H9 (cell line): ENCODE data around the gene SRGAP2C. TPM values are rescaled to one million over a fixed set of nuclear protein-coding genes. Genes with fewer than 3 reads are reported as not detected.
"Not testable (repeated sequence)": the region's sequence is repeated elsewhere in the genome, so short reads cannot be mapped to it uniquely, and the experiment has no call there.

Experiments used
- DNase-seq: peaks from one replicate; pipeline ENCODE4 v3.0.0-alpha.2; 2017
- H2AFZ ChIP-seq: one replicate; pipeline ENCODE4 v1.6.1; 2013; ENCODE audit warnings: mild to moderate bottlenecking, low read length, control low read depth, moderate library complexity
- H2AK5ac ChIP-seq: 2 replicates; pipeline ENCODE4 v1.6.1; 2013; ENCODE audit warnings: low read length, control low read depth, mixed read lengths; ENCODE audit not compliant: insufficient read length
- H2BK120ac ChIP-seq: one replicate; pipeline ENCODE4 v1.6.1; 2013; ENCODE audit warnings: low read depth, mild to moderate bottlenecking, low read length, control low read depth, inconsistent platforms; ENCODE audit not compliant: poor library complexity, severe bottlenecking
- H2BK12ac ChIP-seq: 2 replicates; pipeline ENCODE4 v1.6.1; 2013; ENCODE audit warnings: low read length, control low read depth, mixed read lengths, low read depth; ENCODE audit not compliant: insufficient read length
- H2BK15ac ChIP-seq: 2 replicates; pipeline ENCODE4 v1.6.1; 2013; ENCODE audit warnings: low read depth, low read length, control low read depth
- H2BK20ac ChIP-seq: one replicate; pipeline ENCODE4 v1.6.1; 2013; ENCODE audit warnings: low read depth, mild to moderate bottlenecking, low read length, control low read depth, inconsistent platforms; ENCODE audit not compliant: poor library complexity, severe bottlenecking
- H2BK5ac ChIP-seq: 2 replicates; pipeline ENCODE4 v1.6.1; 2013; ENCODE audit warnings: low read length, control low read depth, mixed read lengths; ENCODE audit not compliant: insufficient read length
- H3K14ac ChIP-seq: 2 replicates; pipeline ENCODE4 v1.6.1; 2013; ENCODE audit warnings: low read length, control low read depth; ENCODE audit not compliant: insufficient read depth
- H3K18ac ChIP-seq: 2 replicates; pipeline ENCODE4 v1.6.1; 2013; ENCODE audit warnings: low read depth, mild to moderate bottlenecking, mixed read lengths, low read length, control low read depth; ENCODE audit not compliant: insufficient read length
- H3K23ac ChIP-seq: 2 replicates; pipeline ENCODE4 v1.6.1; 2013; ENCODE audit warnings: low read length, control low read depth, mixed read lengths, low read depth; ENCODE audit not compliant: insufficient read length
- H3K23me2 ChIP-seq: 2 replicates; pipeline ENCODE4 v1.6.1; 2013; ENCODE audit warnings: low read depth, mild to moderate bottlenecking, mixed read lengths, low read length, control low read depth; ENCODE audit not compliant: insufficient read length, poor library complexity, severe bottlenecking
- H3K27ac ChIP-seq: 2 replicates; pipeline ENCODE4 v1.5.1; 2013; ENCODE audit warnings: low read length, control low read depth, mixed read lengths, low read depth; ENCODE audit not compliant: insufficient read length
- H3K27me3 ChIP-seq: 2 replicates; pipeline ENCODE4 v1.6.1; 2013; ENCODE audit warnings: low read length, control low read depth, inconsistent platforms; ENCODE audit not compliant: insufficient read depth
- H3K4ac ChIP-seq: 2 replicates; pipeline ENCODE4 v1.6.1; 2013; ENCODE audit warnings: low read depth, mild to moderate bottlenecking, control low read depth, inconsistent platforms, low read length, moderate library complexity
- H3K4me1 ChIP-seq: 2 replicates; pipeline ENCODE4 v1.6.1; 2013; ENCODE audit warnings: low read length, control low read depth, inconsistent platforms; ENCODE audit not compliant: insufficient read depth
- H3K4me2 ChIP-seq: 2 replicates; pipeline ENCODE4 v1.6.1; 2013; ENCODE audit warnings: low read length, control low read depth, mixed read lengths; ENCODE audit not compliant: insufficient read length, insufficient read depth
- H3K56ac ChIP-seq: 2 replicates; pipeline ENCODE4 v1.6.1; 2013; ENCODE audit warnings: low read depth, mild to moderate bottlenecking, mixed read lengths, low read length, control low read depth; ENCODE audit not compliant: insufficient read length
- H3K79me1 ChIP-seq: 2 replicates; pipeline ENCODE4 v1.6.1; 2013; ENCODE audit warnings: low read depth, mild to moderate bottlenecking, moderate library complexity, low read length, control low read depth, inconsistent platforms; ENCODE audit not compliant: insufficient read depth, poor library complexity, severe bottlenecking
- H3K79me2 ChIP-seq: 2 replicates; pipeline ENCODE4 v1.6.1; 2013; ENCODE audit warnings: low read length, control low read depth, inconsistent platforms; ENCODE audit not compliant: insufficient read depth
- H3K9ac ChIP-seq: 2 replicates; pipeline ENCODE4 v1.6.1; 2013; ENCODE audit warnings: low read length, control low read depth, mixed read lengths; ENCODE audit not compliant: insufficient read length; ENCODE audit errors: extremely low read depth
- H3K9me3 ChIP-seq: one replicate; pipeline ENCODE4 v1.6.1; 2013; ENCODE audit warnings: low read depth, low read length, inconsistent platforms; ENCODE audit not compliant: control insufficient read depth
- H3T11ph ChIP-seq: one replicate; pipeline ENCODE4 v1.6.1; 2013; ENCODE audit warnings: mild to moderate bottlenecking, low read length, control low read depth, inconsistent platforms
- H4K20me1 ChIP-seq: one replicate; pipeline ENCODE4 v1.6.1; 2013; ENCODE audit not compliant: control insufficient read depth, insufficient read length, insufficient read depth
- H4K5ac ChIP-seq: 2 replicates; pipeline ENCODE4 v1.6.1; 2013; ENCODE audit warnings: low read depth, mild to moderate bottlenecking, mixed read lengths, low read length, control low read depth; ENCODE audit not compliant: insufficient read length
- H4K8ac ChIP-seq: replicated peaks from 2 replicates; pipeline ENCODE4 v1.6.1; 2013; ENCODE audit warnings: low read length, control low read depth, mixed read lengths, low read depth; ENCODE audit not compliant: insufficient read length
- H4K91ac ChIP-seq: 2 replicates; pipeline ENCODE4 v1.6.1; 2013; ENCODE audit warnings: low read depth, mild to moderate bottlenecking, moderate library complexity, mixed read lengths, low read length, control low read depth; ENCODE audit not compliant: insufficient read length
- H3K27ac Mint-ChIP-seq, 3 experiments: 2 replicates in 2 of 3; 3 replicates in 1 of 3; pipeline ENCODE4 v1.8.0; 2020 to 2021; ENCODE audit warnings: mixed read lengths in 3 of 3, mild to moderate bottlenecking in 1 of 3, moderate library complexity in 1 of 3
- H3K27me3 Mint-ChIP-seq: 2 replicates; pipeline ENCODE4 v1.8.0; 2021; ENCODE audit warnings: low read depth, mild to moderate bottlenecking, moderate library complexity, mixed read lengths
- H3K36me3 Mint-ChIP-seq, 3 experiments: 2 replicates in 2 of 3; 3 replicates in 1 of 3; pipeline ENCODE4 v1.8.0; 2020 to 2021; ENCODE audit warnings: low read depth in 3 of 3, mixed read lengths in 3 of 3; ENCODE audit not compliant: insufficient read depth in 1 of 3
- H3K4me1 Mint-ChIP-seq, 2 experiments: 2 replicates each; pipeline ENCODE4 v1.8.0; 2020; ENCODE audit warnings: mixed read lengths in 2 of 2
- H3K4me3 Mint-ChIP-seq, 2 experiments: 2 replicates in 1 of 2; 3 replicates in 1 of 2; pipeline ENCODE4 v1.8.0; 2020 to 2021; ENCODE audit warnings: mild to moderate bottlenecking in 2 of 2, mixed read lengths in 2 of 2, moderate library complexity in 1 of 2
- H3K9me3 Mint-ChIP-seq, 2 experiments: 2 replicates in 1 of 2; 3 replicates in 1 of 2; pipeline ENCODE4 v1.8.0; 2020; ENCODE audit warnings: mild to moderate bottlenecking in 2 of 2, mixed read lengths in 2 of 2, moderate library complexity in 1 of 2
- WGBS: extraction: QIAGEN DNeasy Blood & Tissue Kit; methylation state at CpG from one replicate; pipeline ENCODE4 v1.1.7; 2013; ENCODE audit warnings: missing lambda C conversion rate, low lambda C conversion rate, mixed read lengths; ENCODE audit not compliant: insufficient read length; ENCODE audit errors: extremely low coverage; 5-methylcytosine and 5-hydroxymethylcytosine counted together
- total RNA-seq: library from RNA; stranded (reverse); gene quantifications from 2 replicates; pipeline ENCODE4 v1.2.1, GENCODE V29; 2021
- TF ChIP-seq, protein P1 (sequence below): fragments of 200-600 bp; sonication (generic); conservative IDR thresholded peaks from 3 replicates; pipeline ENCODE4 v1.8.0; 2021; ENCODE audit warnings: antibody characterized with exemption, mild to moderate bottlenecking

SRGAP2C gene
- total RNA-seq, 1 experiment from 2014 or later = 16.5 TPM

DNA sequence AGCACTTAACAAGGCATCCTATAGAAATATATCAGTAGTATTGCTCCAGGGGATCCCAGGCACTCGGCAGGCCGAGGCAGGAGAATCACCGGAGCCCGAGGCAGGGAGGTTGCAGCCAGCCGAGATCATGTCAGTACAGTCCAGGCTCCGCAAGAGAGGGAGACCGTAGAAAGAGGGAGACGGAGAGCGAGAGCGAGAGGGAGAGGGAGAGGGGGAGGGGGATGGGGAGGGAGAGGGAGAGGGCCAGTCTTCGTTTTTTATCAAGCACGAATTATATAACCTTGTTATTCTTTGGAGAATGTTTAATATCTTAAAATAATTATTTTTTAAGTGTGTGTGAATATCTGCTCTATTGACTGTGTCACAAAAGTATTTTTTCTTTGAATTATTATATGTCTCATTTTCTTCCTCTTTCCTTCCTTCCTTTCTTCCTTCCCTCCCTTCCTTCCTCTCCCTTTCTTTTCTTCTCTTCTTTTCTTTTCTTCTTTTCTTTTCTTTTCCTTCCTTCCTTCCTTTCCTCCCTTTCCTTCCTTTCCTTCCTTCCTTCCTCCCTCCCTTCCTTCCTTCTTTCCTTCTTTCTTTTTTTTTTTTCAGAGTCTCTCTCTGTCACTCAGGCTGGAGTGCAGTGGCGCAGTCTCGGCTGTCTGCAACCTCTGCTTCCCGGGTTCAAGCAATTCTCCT, 233.7 kb downstream of the SRGAP2C start:
- Histone ChIP-seq H2BK120ac (no peak overlapping the region), H3K14ac (no peak overlapping the region), H2AK5ac (no peak overlapping the region), H4K5ac (no peak overlapping the region), H3T11ph (no peak overlapping the region), H3K79me2 (no peaks in the 10 kb centered on the region), H4K20me1 (no peaks in the 10 kb centered on the region), H3K56ac (no peak overlapping the region), H2BK12ac (no peak overlapping the region), H2AFZ (no peak overlapping the region), H2BK20ac (no peak overlapping the region), H4K8ac (no peak overlapping the region), H3K18ac (no peak overlapping the region), H3K9ac (no peak overlapping the region), H3K23ac (no peak overlapping the region), H3K9me3 (no peaks in the 10 kb centered on the region), H3K27me3 (no peaks in the 10 kb centered on the region), H3K4ac (no peak overlapping the region), H3K23me2 (no peaks in the 10 kb centered on the region), H4K91ac (no peak overlapping the region), H2BK15ac (no peak overlapping the region), H3K27ac (no peak overlapping the region), H3K4me1 (no peaks in the 10 kb centered on the region; the same call in 1 of the 2 replicates), H3K4me2 (peak overlapping the region; percentile 42), H2BK5ac (no peak overlapping the region), H3K79me1 (no peaks in the 10 kb centered on the region)
- Mint-ChIP-seq H3K4me1 (peaks cover 23 to 35% of the 10 kb centered on the region in 2 experiments), H3K27ac (0 out of 7 replicates have a peak overlapping the region, but pooled peaks of 1 of the 3 experiments have one; percentile 53), H3K36me3 (no peaks in the 10 kb centered on the region), H3K9me3 (no peaks in the 10 kb centered on the region; a peak in 1 of 5 replicates), H3K4me3 (peak overlapping the region; percentile 13 to 74; a peak in 4 of 5 replicates), H3K27me3 (no peaks in the 10 kb centered on the region; the same call in 1 of the 2 replicates)
- peak; percentile 45 for DNase-seq
- TF ChIP-seq, protein P1, sequence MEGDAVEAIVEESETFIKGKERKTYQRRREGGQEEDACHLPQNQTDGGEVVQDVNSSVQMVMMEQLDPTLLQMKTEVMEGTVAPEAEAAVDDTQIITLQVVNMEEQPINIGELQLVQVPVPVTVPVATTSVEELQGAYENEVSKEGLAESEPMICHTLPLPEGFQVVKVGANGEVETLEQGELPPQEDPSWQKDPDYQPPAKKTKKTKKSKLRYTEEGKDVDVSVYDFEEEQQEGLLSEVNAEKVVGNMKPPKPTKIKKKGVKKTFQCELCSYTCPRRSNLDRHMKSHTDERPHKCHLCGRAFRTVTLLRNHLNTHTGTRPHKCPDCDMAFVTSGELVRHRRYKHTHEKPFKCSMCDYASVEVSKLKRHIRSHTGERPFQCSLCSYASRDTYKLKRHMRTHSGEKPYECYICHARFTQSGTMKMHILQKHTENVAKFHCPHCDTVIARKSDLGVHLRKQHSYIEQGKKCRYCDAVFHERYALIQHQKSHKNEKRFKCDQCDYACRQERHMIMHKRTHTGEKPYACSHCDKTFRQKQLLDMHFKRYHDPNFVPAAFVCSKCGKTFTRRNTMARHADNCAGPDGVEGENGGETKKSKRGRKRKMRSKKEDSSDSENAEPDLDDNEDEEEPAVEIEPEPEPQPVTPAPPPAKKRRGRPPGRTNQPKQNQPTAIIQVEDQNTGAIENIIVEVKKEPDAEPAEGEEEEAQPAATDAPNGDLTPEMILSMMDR = no peak
- WGBS = no CpG with 5 or more reads among the region's 15 CpGs

DNA sequence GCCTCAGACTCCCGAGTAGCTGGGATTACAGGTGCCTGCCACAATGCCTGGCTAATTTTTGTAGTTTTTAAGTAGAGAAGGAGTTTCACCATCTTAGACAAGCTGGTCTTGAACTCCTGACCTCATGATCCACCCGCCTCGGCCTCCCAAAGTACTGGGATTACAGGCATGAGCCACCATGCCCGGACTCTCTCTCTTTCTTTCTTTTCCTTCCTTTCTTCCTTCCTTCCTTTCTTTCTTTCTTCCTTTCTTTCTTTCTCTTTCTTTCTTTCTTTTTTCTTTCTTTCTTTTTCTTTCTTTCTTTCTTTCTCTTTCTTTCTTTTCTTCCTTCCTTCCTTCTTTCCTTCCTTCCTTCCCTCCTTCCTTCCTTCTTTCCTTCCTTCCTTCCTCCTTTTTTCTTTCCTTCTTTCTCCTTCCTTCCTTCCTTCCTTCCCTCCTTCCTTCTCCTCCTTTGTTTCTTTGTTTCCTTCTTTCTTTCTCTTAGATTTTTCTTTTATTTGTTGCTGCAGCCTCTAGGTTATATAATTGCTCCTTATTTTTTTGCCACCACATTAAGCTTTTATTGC, 234.4 kb downstream of the SRGAP2C start:
- H3T11ph ChIP-seq, H4K91ac ChIP-seq, H4K8ac ChIP-seq, H4K20me1 ChIP-seq, H3K4me1 ChIP-seq, H3K9me3 Mint-ChIP-seq, H2BK20ac ChIP-seq, H3K27ac ChIP-seq, H3K79me1 ChIP-seq, H2AK5ac ChIP-seq, H3K23ac ChIP-seq, H2BK120ac ChIP-seq, H3K14ac ChIP-seq, H4K5ac ChIP-seq, DNase-seq, H2BK12ac ChIP-seq, H3K4ac ChIP-seq, H3K18ac ChIP-seq, H3K4me3 Mint-ChIP-seq, H3K56ac ChIP-seq, H3K27me3 Mint-ChIP-seq, H3K79me2 ChIP-seq, H3K9me3 ChIP-seq, H2AFZ ChIP-seq, H3K36me3 Mint-ChIP-seq, H2BK15ac ChIP-seq, H3K23me2 ChIP-seq, H2BK5ac ChIP-seq, H3K27me3 ChIP-seq, H3K9ac ChIP-seq, H3K4me2 ChIP-seq: not testable (repeated sequence)
- peak overlapping the region in 1 of 3 experiments; percentile 15; a peak in 2 of 7 replicates for H3K27ac Mint-ChIP-seq
- WGBS = no CpG with 5 or more reads among the region's 4 CpGs
- H3K4me1 Mint-ChIP-seq = peaks cover 23 to 35% of the 10 kb centered on the region in 2 experiments
